ENCODE data around the gene RACK1. TPM values are rescaled to one million over a fixed set of nuclear protein-coding genes. Genes with fewer than 3 reads are reported as not detected.
A peak's percentile ranks its signal among the peaks of the same experiment; 100 is the strongest.

The RACK1 gene
- total RNA-seq, 1 donor from 2014 or later: 1,656 TPM

DNA sequence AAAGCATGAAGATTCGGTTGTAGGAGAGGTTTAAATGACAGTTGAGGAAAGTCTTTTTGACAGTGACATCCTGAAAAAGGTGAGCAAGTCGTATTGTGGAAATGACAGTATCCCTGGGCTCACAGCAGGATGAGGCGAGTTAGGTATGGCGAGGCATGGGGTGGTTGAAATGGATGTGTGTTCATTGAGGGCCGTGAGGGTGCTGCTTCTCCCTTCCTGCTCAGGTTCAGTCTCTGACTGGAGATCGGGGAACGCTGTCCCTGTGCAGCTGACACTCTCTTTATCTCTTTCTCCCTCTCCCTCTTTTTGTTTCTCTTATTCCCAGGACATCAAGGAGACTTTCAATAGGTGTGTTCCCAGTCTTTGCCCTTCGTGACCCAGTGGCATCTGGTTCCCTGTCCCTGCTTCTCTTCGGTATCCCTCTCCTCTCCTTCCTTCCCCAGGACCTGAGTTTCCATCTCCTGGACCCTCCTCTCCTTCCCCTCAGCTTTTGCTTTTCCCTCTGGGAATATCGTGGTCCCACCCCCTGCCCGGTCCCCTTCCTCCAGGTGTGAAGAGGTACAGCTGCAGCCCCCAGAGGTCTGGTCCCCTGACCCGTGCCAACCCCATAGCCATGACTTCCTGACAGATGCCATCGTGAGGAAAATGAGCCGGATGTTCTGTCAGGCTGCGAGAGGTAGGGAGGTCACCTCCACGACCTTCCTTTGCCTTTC is 10.5 kb downstream of the RACK1 start:
- peak overlapping the region; percentile 26 for H3K27ac Mint-ChIP-seq (ENCODE audit: unreplicated experiment)
- H2AFZ ChIP-seq (ENCODE audit: low read depth, low read length): no peak overlapping the region
- peaks cover 21% of the 10 kb centered on the region for H3K79me2 ChIP-seq (ENCODE audit: insufficient read depth, low read length)
- peaks cover 46% of the 10 kb centered on the region for H3K36me3 ChIP-seq (ENCODE audit: insufficient read depth, low read length)
- H3K36me3 Mint-ChIP-seq (ENCODE audit: low read depth, unreplicated experiment): peaks cover 24% of the 10 kb centered on the region
- H3K9ac ChIP-seq (ENCODE audit: low read length): no peak overlapping the region
- no peak for TF ChIP-seq EZH2 (IDR thresholded peaks at IDR 0.05; ENCODE audit: insufficient read depth, low read length)
- TF ChIP-seq, protein P1, sequence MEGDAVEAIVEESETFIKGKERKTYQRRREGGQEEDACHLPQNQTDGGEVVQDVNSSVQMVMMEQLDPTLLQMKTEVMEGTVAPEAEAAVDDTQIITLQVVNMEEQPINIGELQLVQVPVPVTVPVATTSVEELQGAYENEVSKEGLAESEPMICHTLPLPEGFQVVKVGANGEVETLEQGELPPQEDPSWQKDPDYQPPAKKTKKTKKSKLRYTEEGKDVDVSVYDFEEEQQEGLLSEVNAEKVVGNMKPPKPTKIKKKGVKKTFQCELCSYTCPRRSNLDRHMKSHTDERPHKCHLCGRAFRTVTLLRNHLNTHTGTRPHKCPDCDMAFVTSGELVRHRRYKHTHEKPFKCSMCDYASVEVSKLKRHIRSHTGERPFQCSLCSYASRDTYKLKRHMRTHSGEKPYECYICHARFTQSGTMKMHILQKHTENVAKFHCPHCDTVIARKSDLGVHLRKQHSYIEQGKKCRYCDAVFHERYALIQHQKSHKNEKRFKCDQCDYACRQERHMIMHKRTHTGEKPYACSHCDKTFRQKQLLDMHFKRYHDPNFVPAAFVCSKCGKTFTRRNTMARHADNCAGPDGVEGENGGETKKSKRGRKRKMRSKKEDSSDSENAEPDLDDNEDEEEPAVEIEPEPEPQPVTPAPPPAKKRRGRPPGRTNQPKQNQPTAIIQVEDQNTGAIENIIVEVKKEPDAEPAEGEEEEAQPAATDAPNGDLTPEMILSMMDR (IDR thresholded peaks at IDR 0.05; ENCODE audit: insufficient read depth, low read depth, low read length): no peak
- no peak overlapping the region for H3K4me3 Mint-ChIP-seq (ENCODE audit: unreplicated experiment)
- no peak overlapping the region for H3K27ac ChIP-seq (ENCODE audit: low read depth, low read length)
- H3K27me3 Mint-ChIP-seq (ENCODE audit: low read depth, unreplicated experiment): no peaks in the 10 kb centered on the region
- no peaks in the 10 kb centered on the region for H3K9me3 ChIP-seq (ENCODE audit: insufficient read depth, low read depth, low read length)
- H3K27me3 ChIP-seq (ENCODE audit: insufficient read depth, low read length): no peaks in the 10 kb centered on the region
- no peaks in the 10 kb centered on the region for H3K9me3 Mint-ChIP-seq (ENCODE audit: unreplicated experiment)
- H3K4me3 ChIP-seq (ENCODE audit: insufficient read depth, low read depth, low read length): no peak overlapping the region
- H3K4me1 Mint-ChIP-seq (ENCODE audit: low read depth, unreplicated experiment): peaks cover 14% of the 10 kb centered on the region
- FAIRE-seq: no peak
- H3K4me1 ChIP-seq (ENCODE audit: insufficient read depth, low read length): no peaks in the 10 kb centered on the region
- no peak for DNase-seq (ENCODE audit: low read depth)
- H3K4me2 ChIP-seq (ENCODE audit: low read length): no peak overlapping the region
- peaks cover 68% of the 10 kb centered on the region for H4K20me1 ChIP-seq (ENCODE audit: insufficient read depth, low read length)

DNA sequence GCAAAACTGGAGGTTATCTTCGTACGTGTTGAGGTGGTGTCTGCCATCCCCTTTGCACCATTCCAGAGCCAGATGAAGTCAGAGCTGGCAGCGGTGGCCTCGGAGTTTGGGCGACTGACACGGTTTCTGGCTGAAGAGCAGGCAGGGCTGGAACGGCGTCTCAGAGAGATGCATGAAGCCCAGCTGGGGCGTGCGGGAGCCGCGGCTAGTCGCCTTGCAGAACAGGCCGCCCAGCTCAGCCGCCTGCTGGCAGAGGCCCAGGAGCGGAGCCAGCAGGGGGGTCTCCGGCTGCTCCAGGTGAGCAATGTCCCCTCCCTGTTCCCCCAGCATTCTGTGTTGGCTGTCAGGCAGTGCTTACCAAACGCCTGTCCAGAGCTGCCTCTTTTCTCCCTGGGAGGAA is 11.1 kb downstream of the RACK1 start:
- peaks cover 39% of the 10 kb centered on the region for H3K36me3 ChIP-seq (ENCODE audit: insufficient read depth, low read length)
- H3K4me3 ChIP-seq (ENCODE audit: insufficient read depth, low read depth, low read length): no peak overlapping the region
- no peak for TF ChIP-seq EZH2 (IDR thresholded peaks at IDR 0.05; ENCODE audit: insufficient read depth, low read length)
- H2AFZ ChIP-seq (ENCODE audit: low read depth, low read length): no peak overlapping the region
- H3K9me3 ChIP-seq (ENCODE audit: insufficient read depth, low read depth, low read length): no peaks in the 10 kb centered on the region
- no peaks in the 10 kb centered on the region for H3K27me3 ChIP-seq (ENCODE audit: insufficient read depth, low read length)
- H3K27ac ChIP-seq (ENCODE audit: low read depth, low read length): no peak overlapping the region
- peaks cover 14% of the 10 kb centered on the region for H3K79me2 ChIP-seq (ENCODE audit: insufficient read depth, low read length)
- H3K4me3 Mint-ChIP-seq (ENCODE audit: unreplicated experiment): no peak overlapping the region
- H3K27me3 Mint-ChIP-seq (ENCODE audit: low read depth, unreplicated experiment): no peaks in the 10 kb centered on the region
- peaks cover 20% of the 10 kb centered on the region for H3K36me3 Mint-ChIP-seq (ENCODE audit: low read depth, unreplicated experiment)
- DNase-seq (ENCODE audit: low read depth) (no peak), FAIRE-seq (no peak)
- H3K9ac ChIP-seq (ENCODE audit: low read length): no peak overlapping the region
- no peaks in the 10 kb centered on the region for H3K9me3 Mint-ChIP-seq (ENCODE audit: unreplicated experiment)
- peaks cover 62% of the 10 kb centered on the region for H4K20me1 ChIP-seq (ENCODE audit: insufficient read depth, low read length)
- no peak overlapping the region for H3K27ac Mint-ChIP-seq (ENCODE audit: unreplicated experiment)
- peaks cover 8% of the 10 kb centered on the region for H3K4me1 Mint-ChIP-seq (ENCODE audit: low read depth, unreplicated experiment)
- H3K4me1 ChIP-seq (ENCODE audit: insufficient read depth, low read length): no peaks in the 10 kb centered on the region
- H3K4me2 ChIP-seq (ENCODE audit: low read length): no peak overlapping the region

- peaks cover 27% of the 10 kb centered on the region for H3K36me3 ChIP-seq (ENCODE audit: insufficient read depth, low read length)
- Mint-ChIP-seq H3K4me3 (ENCODE audit: unreplicated experiment) (no peak overlapping the region), H3K27me3 (ENCODE audit: low read depth, unreplicated experiment) (no peaks in the 10 kb centered on the region)
These were observed 12.3 kb downstream of the RACK1 start for GRCh38 chr5:181231432-181231831.

More at GRCh38 chr5:181231432-181231831, 12.3 kb downstream of the RACK1 start:
- H3K4me1 ChIP-seq (ENCODE audit: insufficient read depth, low read length): no peaks in the 10 kb centered on the region
- H3K27ac ChIP-seq (ENCODE audit: low read depth, low read length): no peak overlapping the region
- Mint-ChIP-seq H3K9me3 (ENCODE audit: unreplicated experiment) (no peaks in the 10 kb centered on the region), H3K36me3 (ENCODE audit: low read depth, unreplicated experiment) (peaks cover 8% of the 10 kb centered on the region), H3K27ac (ENCODE audit: unreplicated experiment) (peak overlapping the region; percentile 41), H3K4me1 (ENCODE audit: low read depth, unreplicated experiment) (peaks cover under 1% of the 10 kb centered on the region)
- H3K4me2 ChIP-seq (ENCODE audit: low read length): no peak overlapping the region
- H3K9ac ChIP-seq (ENCODE audit: low read length): no peak overlapping the region
- DNase-seq (ENCODE audit: low read depth) (no peak), FAIRE-seq (no peak)
- no peaks in the 10 kb centered on the region for H3K9me3 ChIP-seq (ENCODE audit: insufficient read depth, low read depth, low read length)
- TF ChIP-seq, protein P1 (IDR thresholded peaks at IDR 0.05; ENCODE audit: insufficient read depth, low read depth, low read length): no peak
- no peak for TF ChIP-seq EZH2 (IDR thresholded peaks at IDR 0.05; ENCODE audit: insufficient read depth, low read length)
- no peaks in the 10 kb centered on the region for H3K27me3 ChIP-seq (ENCODE audit: insufficient read depth, low read length)
- H3K4me3 ChIP-seq (ENCODE audit: insufficient read depth, low read depth, low read length): no peak overlapping the region
- H2AFZ ChIP-seq (ENCODE audit: low read depth, low read length): no peak overlapping the region
- H3K79me2 ChIP-seq (ENCODE audit: insufficient read depth, low read length): peaks cover 8% of the 10 kb centered on the region
- peaks cover 50% of the 10 kb centered on the region for H4K20me1 ChIP-seq (ENCODE audit: insufficient read depth, low read length)

Data from astrocyte (in vitro differentiated cells and primary cell).